Sigmoid colon (tissue), 4 donors: ENCODE results near the gene ACSL4.

ENCODE experiments used
- EP300 ChIP-seq, 4 donors: sonication (generic); formaldehyde crosslinking; IDR thresholded peaks; one replicate each; pipeline ENCODE4 v1.6.1; 2017; ENCODE audit warnings: antibody characterized with exemption in 4 of 4
- POLR2A ChIP-seq, 2 donors: fragments of 450-650 bp; IDR thresholded peaks; one replicate each; pipeline ENCODE4 v1.6.1; 2016; ENCODE audit warnings: antibody characterized with exemption in 2 of 2, mild to moderate bottlenecking in 2 of 2, moderate library complexity in 2 of 2

GRCh38 chrX:109710181-109710580, 22.9 kb downstream of the ACSL4 start:
- TF ChIP-seq EP300 (IDR thresholded peaks at IDR 0.05) (no peak), POLR2A (IDR thresholded peaks at IDR 0.05) (no peak)
